ENCODE data around the gene CT45A3. TPM values are rescaled to one million over a fixed set of nuclear protein-coding genes. Genes with fewer than 3 reads are reported as not detected.
"Not testable (repeated sequence)": the region's sequence is repeated elsewhere in the genome, so short reads cannot be mapped to it uniquely, and the experiment has no call there.

Gene CT45A3
- not detected for total RNA-seq

GRCh38 chrX:135768091-135768490 lies at the start of gene CT45A3:
Gene CT45A3, minus strand, starts transcription at chrX:135768191. Its CDS starts 3,747 bp downstream, at chrX:135764444.
- H3K27ac Mint-ChIP-seq; intact Hi-C loops (cut with micrococcal nuclease); H3K9me3 Mint-ChIP-seq; CTCF ChIA-PET; DNase-seq; H3K27me3 Mint-ChIP-seq; H3K4me1 Mint-ChIP-seq (ENCODE audit: low read depth); POLR2A ChIA-PET; H3K36me3 Mint-ChIP-seq; H3K4me3 Mint-ChIP-seq: not testable (repeated sequence)

GRCh38 chrX:135802687-135803086 lies 34.7 kb upstream of the CT45A3 start, which contains the start of gene CT45A6:
Gene CT45A6, minus strand, starts transcription at chrX:135802787. Its CDS starts 3,794 bp downstream, at chrX:135798993.
- H3K4me1 Mint-ChIP-seq (ENCODE audit: low read depth); intact Hi-C loops (cut with micrococcal nuclease); DNase-seq; CTCF ChIA-PET; H3K9me3 Mint-ChIP-seq; H3K36me3 Mint-ChIP-seq; POLR2A ChIA-PET; H3K4me3 Mint-ChIP-seq; H3K27me3 Mint-ChIP-seq; H3K27ac Mint-ChIP-seq: not testable (repeated sequence)

GRCh38 chrX:135785403-135785802 lies 17.4 kb upstream of the CT45A3 start, which contains the start of gene CT45A5:
Gene CT45A5, minus strand, starts transcription at chrX:135785503. Its CDS starts 3,774 bp downstream, at chrX:135781729.
- DNase-seq; CTCF ChIA-PET; H3K36me3 Mint-ChIP-seq; H3K9me3 Mint-ChIP-seq; H3K27ac Mint-ChIP-seq; POLR2A ChIA-PET; H3K4me1 Mint-ChIP-seq (ENCODE audit: low read depth); H3K4me3 Mint-ChIP-seq; H3K27me3 Mint-ChIP-seq; intact Hi-C loops (cut with micrococcal nuclease): not testable (repeated sequence)

- H3K27me3 Mint-ChIP-seq; H3K36me3 Mint-ChIP-seq; H3K4me3 Mint-ChIP-seq; H3K27ac Mint-ChIP-seq; POLR2A ChIA-PET; DNase-seq; intact Hi-C loops (cut with micrococcal nuclease); H3K9me3 Mint-ChIP-seq; CTCF ChIA-PET; H3K4me1 Mint-ChIP-seq (ENCODE audit: low read depth): not testable (repeated sequence)
These were observed 23.3 kb downstream of the CT45A3 start for GRCh38 chrX:135744739-135745138.

GRCh38 chrX:135741192-135741715 lies 26.7 kb downstream of the CT45A3 start:
- Mint-ChIP-seq H3K27me3 (no peaks in the 10 kb centered on the region), H3K27ac (no peak overlapping the region), H3K9me3 (no peaks in the 10 kb centered on the region), H3K36me3 (no peaks in the 10 kb centered on the region), H3K4me3 (no peak overlapping the region), H3K4me1 (ENCODE audit: low read depth) (no peaks in the 10 kb centered on the region)
- ChIA-PET POLR2A (no interaction called here), CTCF (interaction anchor here (1.3 to 1.6 kb wide), 2 partner anchors 189 kb away, joined by 5 to 7 read pairs; no protein-coding TSS in a partner anchor)
- intact Hi-C loops (cut with micrococcal nuclease): no loop called here
- no peak for DNase-seq

- intact Hi-C loops (cut with micrococcal nuclease): no loop called here
- H3K4me3 Mint-ChIP-seq: no peak overlapping the region
- CTCF ChIA-PET: interaction anchor here (1.3 to 1.5 kb wide), 3 partner anchors 33 to 191 kb away, joined by 3 to 6 read pairs (median 5); no protein-coding TSS in a partner anchor
These were observed 27.3 kb downstream of the CT45A3 start for GRCh38 chrX:135740681-135741149.

GRCh38 chrX:135737366-135738071 lies 30.5 kb downstream of the CT45A3 start:
- no peaks in the 10 kb centered on the region for H3K36me3 Mint-ChIP-seq
- H3K4me1 Mint-ChIP-seq (ENCODE audit: low read depth): no peaks in the 10 kb centered on the region
- ChIA-PET CTCF (no interaction called here), POLR2A (no interaction called here)
- no peak overlapping the region for H3K4me3 Mint-ChIP-seq
- DNase-seq: no peak
- intact Hi-C loops (cut with micrococcal nuclease): no loop called here
- H3K9me3 Mint-ChIP-seq: no peaks in the 10 kb centered on the region
- no peaks in the 10 kb centered on the region for H3K27me3 Mint-ChIP-seq
- no peak overlapping the region for H3K27ac Mint-ChIP-seq

More at GRCh38 chrX:135740681-135741149, 27.3 kb downstream of the CT45A3 start:
- peak; percentile 64 for DNase-seq
- no peaks in the 10 kb centered on the region for H3K27me3 Mint-ChIP-seq
- no peaks in the 10 kb centered on the region for H3K9me3 Mint-ChIP-seq
- no peaks in the 10 kb centered on the region for H3K36me3 Mint-ChIP-seq
- no peak overlapping the region for H3K27ac Mint-ChIP-seq
- no peaks in the 10 kb centered on the region for H3K4me1 Mint-ChIP-seq (ENCODE audit: low read depth)
- POLR2A ChIA-PET: no interaction called here

GRCh38 chrX:135734666-135735065 lies 33.3 kb downstream of the CT45A3 start:
- POLR2A ChIA-PET: not testable (repeated sequence)

GRCh38 chrX:135713795-135714194 lies 54.2 kb downstream of the CT45A3 start:
- no peaks in the 10 kb centered on the region for H3K4me1 Mint-ChIP-seq (ENCODE audit: low read depth)
- DNase-seq: no peak
- H3K9me3 Mint-ChIP-seq: no peaks in the 10 kb centered on the region
- no peaks in the 10 kb centered on the region for H3K27me3 Mint-ChIP-seq
- intact Hi-C loops (cut with micrococcal nuclease): no loop called here
- H3K27ac Mint-ChIP-seq: no peak overlapping the region
- no peak overlapping the region for H3K4me3 Mint-ChIP-seq
- ChIA-PET CTCF (no interaction called here), POLR2A (no interaction called here)
- H3K36me3 Mint-ChIP-seq: no peaks in the 10 kb centered on the region

More at GRCh38 chrX:135734666-135735065, 33.3 kb downstream of the CT45A3 start:
- H3K4me3 Mint-ChIP-seq; H3K4me1 Mint-ChIP-seq (ENCODE audit: low read depth); DNase-seq; intact Hi-C loops (cut with micrococcal nuclease); H3K27me3 Mint-ChIP-seq; H3K27ac Mint-ChIP-seq; H3K9me3 Mint-ChIP-seq; CTCF ChIA-PET; H3K36me3 Mint-ChIP-seq: not testable (repeated sequence)

GRCh38 chrX:135713183-135713689 lies 54.8 kb downstream of the CT45A3 start, which contains the start of gene CT45A1:
Gene CT45A1, plus strand, starts transcription at chrX:135713639. Its CDS starts 5,302 bp downstream, at chrX:135718941.
- H3K4me1 Mint-ChIP-seq (ENCODE audit: low read depth); H3K9me3 Mint-ChIP-seq; H3K36me3 Mint-ChIP-seq; H3K4me3 Mint-ChIP-seq; H3K27me3 Mint-ChIP-seq; CTCF ChIA-PET; POLR2A ChIA-PET; intact Hi-C loops (cut with micrococcal nuclease); H3K27ac Mint-ChIP-seq: not testable (repeated sequence)
- peak; percentile 29 for DNase-seq
